RWPE1 (cell line): Measurements from ENCODE around the gene PARM1.

Source experiments
- CTCF ChIA-PET: fragments of 350-600 bp; sonication (Branson Sonifier 250); formaldehyde crosslinking; extraction: SDS; loops from one replicate; lab custom pipeline; 2021; lab: Yijun Ruan, JAX
- POLR2A ChIA-PET: fragments of 400-600 bp; formaldehyde crosslinking; extraction: SDS; loops from one replicate; lab custom pipeline; 2020; ENCODE audit warnings: antibody characterized with exemption; ENCODE audit not compliant: low non-redundant PET; lab: Yijun Ruan, JAX
- DNase-seq: peaks from one replicate; pipeline ENCODE4 v3.0.0; 2012; ENCODE audit warnings: low spot score
- H3K27ac ChIP-seq: fragments of 450-650 bp; 2 replicates; pipeline ENCODE4 v1.5.1; 2017
- CTCF ChIP-seq: fragments of 450-650 bp; conservative IDR thresholded peaks from 2 replicates; pipeline ENCODE4 v1.5.1; 2017; ENCODE audit warnings: low read depth, mild to moderate bottlenecking

The PARM1 gene

GRCh38 chr4:74933562-74934015 lies 673 bp downstream of the PARM1 start:
- DNase-seq = no peak
- TF ChIP-seq CTCF = no peak
- POLR2A ChIA-PET = no interaction called here
- no peak overlapping the region for H3K27ac ChIP-seq
- CTCF ChIA-PET = interaction anchor here (1.0 to 2.2 kb wide), 3 partner anchors 15 to 535 kb away, joined by 3 to 6 read pairs (median 4); no protein-coding TSS in a partner anchor

GRCh38 chr4:74934016-74934831 lies 1.3 kb downstream of the PARM1 start:
- no peak overlapping the region for H3K27ac ChIP-seq
- DNase-seq = no peak
- no peak for TF ChIP-seq CTCF
- ChIA-PET POLR2A (no interaction called here), CTCF (interaction anchor here (0.6 to 2.2 kb wide), 5 partner anchors 356 to 914 kb away, joined by 3 to 6 read pairs (median 3); no protein-coding TSS in a partner anchor)

- CTCF ChIA-PET = interaction anchor here (0.5 to 0.6 kb wide), 4 partner anchors 601 to 1422 kb away, joined by 3 read pairs; no protein-coding TSS in a partner anchor
- no peak overlapping the region for H3K27ac ChIP-seq
- POLR2A ChIA-PET = no interaction called here
- no peak for TF ChIP-seq CTCF
- no peak for DNase-seq
Measured at GRCh38 chr4:74934888-74935287, 2.0 kb downstream of the PARM1 start.

GRCh38 chr4:74941123-74941522 lies 8.2 kb downstream of the PARM1 start:
- H3K27ac ChIP-seq = no peak overlapping the region
- ChIA-PET POLR2A (no interaction called here), CTCF (no interaction called here)
- no peak for TF ChIP-seq CTCF
- no peak for DNase-seq

- TF ChIP-seq CTCF = no peak
- ChIA-PET CTCF (interaction anchor here (0.6 kb wide), 1 partner anchor 543 kb away, joined by 3 read pairs; no protein-coding TSS in a partner anchor), POLR2A (no interaction called here)
- no peak for DNase-seq
- no peak overlapping the region for H3K27ac ChIP-seq
Measured at GRCh38 chr4:74942251-74942917, 9.5 kb downstream of the PARM1 start.

- H3K27ac ChIP-seq = no peak overlapping the region
- TF ChIP-seq CTCF = no peak
- ChIA-PET POLR2A (no interaction called here), CTCF (interaction anchor here (0.6 kb wide), 1 partner anchor 543 kb away, joined by 3 read pairs; no protein-coding TSS in a partner anchor)
- DNase-seq = no peak
Measured at GRCh38 chr4:74942918-74943253, 10.0 kb downstream of the PARM1 start.
